Measurements from ENCODE around the gene HBB.

HBB gene

DNA sequence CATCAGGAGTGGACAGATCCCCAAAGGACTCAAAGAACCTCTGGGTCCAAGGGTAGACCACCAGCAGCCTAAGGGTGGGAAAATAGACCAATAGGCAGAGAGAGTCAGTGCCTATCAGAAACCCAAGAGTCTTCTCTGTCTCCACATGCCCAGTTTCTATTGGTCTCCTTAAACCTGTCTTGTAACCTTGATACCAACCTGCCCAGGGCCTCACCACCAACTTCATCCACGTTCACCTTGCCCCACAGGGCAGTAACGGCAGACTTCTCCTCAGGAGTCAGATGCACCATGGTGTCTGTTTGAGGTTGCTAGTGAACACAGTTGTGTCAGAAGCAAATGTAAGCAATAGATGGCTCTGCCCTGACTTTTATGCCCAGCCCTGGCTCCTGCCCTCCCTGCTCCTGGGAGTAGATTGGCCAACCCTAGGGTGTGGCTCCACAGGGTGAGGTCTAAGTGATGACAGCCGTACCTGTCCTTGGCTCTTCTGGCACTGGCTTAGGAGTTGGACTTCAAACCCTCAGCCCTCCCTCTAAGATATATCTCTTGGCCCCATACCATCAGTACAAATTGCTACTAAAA lies at the start of gene HBB:
HBB (minus strand) TSS at position 340 of the 579 bp plus-strand sequence; CDS start at position 290, 50 bp downstream.
- no peak for DNase-seq

GRCh38 chr11:5275369-5276110 lies 48.7 kb upstream of the HBB start:
- DNase-seq, result peak; percentile 96

GRCh38 chr11:5274395-5274794 lies 47.5 kb upstream of the HBB start:
- no peak for DNase-seq

- DNase-seq, result peak; percentile 57
Observed at GRCh38 chr11:5272395-5273017, 45.6 kb upstream of the HBB start.

- DNase-seq, result no peak
Observed at GRCh38 chr11:5269715-5270147, 42.9 kb upstream of the HBB start, which contains the start of gene HBE1. Gene HBE1, minus strand, starts transcription at chr11:5269945. Its CDS starts 55 bp downstream, at chr11:5269890.

- DNase-seq, result no peak
Observed at GRCh38 chr11:5267033-5267563, 40.2 kb upstream of the HBB start.

GRCh38 chr11:5266609-5267008 lies 39.7 kb upstream of the HBB start:
- DNase-seq, result no peak

GRCh38 chr11:5265832-5266231 lies 39.0 kb upstream of the HBB start:
- DNase-seq, result no peak

GRCh38 chr11:5258543-5259262 lies 31.8 kb upstream of the HBB start:
- DNase-seq, result no peak

GRCh38 chr11:5257296-5257695 lies 30.4 kb upstream of the HBB start:
- peak; percentile 49 for DNase-seq

GRCh38 chr11:5254646-5255413 lies 28.0 kb upstream of the HBB start, which contains the start of gene HBG2:
Gene HBG2, minus strand, starts transcription at chr11:5254781. Its CDS starts 53 bp downstream, at chr11:5254728.
- DNase-seq, result peak; percentile 71

GRCh38 chr11:5254023-5254422 lies 27.2 kb upstream of the HBB start:
- peak; percentile 44 for DNase-seq

GRCh38 chr11:5253440-5253839 lies 26.6 kb upstream of the HBB start:
- DNase-seq, result peak; percentile 29

GRCh38 chr11:5252919-5253265 lies 26.0 kb upstream of the HBB start:
- DNase-seq, result peak; percentile 62

DNA sequence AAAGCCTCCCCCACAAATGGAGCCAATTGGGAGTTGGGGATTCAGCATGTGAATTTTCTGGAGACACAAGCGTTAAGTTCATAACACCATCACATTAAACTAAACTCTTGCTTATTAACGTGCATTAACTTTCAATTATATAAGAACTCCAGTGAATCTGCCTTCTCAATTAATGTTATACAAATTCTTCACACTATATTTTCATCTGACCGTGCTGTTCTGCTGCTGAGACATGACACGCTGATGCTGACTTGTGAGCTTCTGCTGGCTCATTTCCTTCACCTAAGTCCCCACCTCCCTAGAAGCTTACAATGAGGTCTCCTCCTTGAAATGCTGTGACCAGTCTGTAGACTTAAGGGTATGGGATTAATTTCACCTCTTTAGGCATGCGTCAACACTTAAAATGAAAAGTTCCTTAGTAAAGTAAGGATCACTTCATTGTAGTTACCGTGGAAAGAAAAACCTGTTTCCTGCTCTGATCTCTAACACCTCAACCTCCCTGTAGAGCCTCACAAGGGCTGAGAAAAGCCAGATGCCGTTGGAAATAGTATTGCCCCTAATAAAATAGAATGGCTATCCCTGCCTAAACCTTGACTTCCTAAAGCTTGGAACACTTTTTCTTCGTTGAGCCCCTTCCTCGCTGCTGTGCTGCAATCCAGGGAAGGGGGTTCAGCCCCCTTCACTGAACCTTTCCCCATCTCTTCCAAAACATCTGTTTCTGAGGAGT lies 25.5 kb upstream of the HBB start:
- DNase-seq, result peak; percentile 71

DNA sequence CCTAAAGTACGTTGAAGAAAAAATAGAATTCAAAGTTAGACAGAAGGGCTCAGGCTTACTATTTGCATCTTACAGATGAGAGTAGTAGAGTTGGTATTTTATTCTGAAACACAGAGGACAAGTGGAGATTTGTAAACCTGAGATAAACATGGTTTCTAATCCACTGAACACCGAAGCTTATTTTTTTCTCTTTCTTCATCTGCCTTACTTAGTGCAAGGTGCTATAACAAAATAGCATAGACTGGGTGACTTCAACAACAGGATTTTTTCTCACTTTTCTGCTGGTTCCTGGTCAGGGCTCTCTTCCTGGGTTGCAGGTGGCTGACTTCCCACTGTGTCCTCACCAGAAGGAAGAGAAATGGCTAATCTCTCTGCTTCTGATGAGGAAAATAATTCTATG lies 24.9 kb upstream of the HBB start:
- peak; percentile 71 for DNase-seq

- DNase-seq, result peak; percentile 52
Observed at GRCh38 chr11:5250543-5251204, 23.8 kb upstream of the HBB start.

- peak; percentile 72 for DNase-seq
Observed at GRCh38 chr11:5249807-5250396, 23.0 kb upstream of the HBB start, which contains the start of gene HBG1. Gene HBG1, minus strand, starts transcription at chr11:5249857. Its CDS starts 53 bp downstream, at chr11:5249804.

DNA sequence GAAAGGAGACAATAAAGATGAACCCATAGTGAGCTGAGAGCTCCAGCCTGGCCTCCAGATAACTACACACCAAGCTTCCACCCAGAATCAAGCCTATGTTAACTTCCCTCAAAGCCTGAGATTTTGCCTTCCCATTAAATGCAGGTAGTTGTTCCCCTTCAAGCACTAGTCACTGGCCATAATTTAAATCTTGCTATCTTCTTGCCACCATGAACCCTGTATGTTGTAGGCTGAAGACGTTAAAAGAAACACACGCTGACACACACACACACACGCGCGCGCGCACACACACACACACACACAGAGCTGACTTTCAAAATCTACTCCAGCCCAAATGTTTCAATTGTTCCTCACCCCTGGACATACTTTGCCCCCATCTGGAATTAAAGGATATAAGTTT lies 21.6 kb upstream of the HBB start:
- DNase-seq, result peak; percentile 17

DNA sequence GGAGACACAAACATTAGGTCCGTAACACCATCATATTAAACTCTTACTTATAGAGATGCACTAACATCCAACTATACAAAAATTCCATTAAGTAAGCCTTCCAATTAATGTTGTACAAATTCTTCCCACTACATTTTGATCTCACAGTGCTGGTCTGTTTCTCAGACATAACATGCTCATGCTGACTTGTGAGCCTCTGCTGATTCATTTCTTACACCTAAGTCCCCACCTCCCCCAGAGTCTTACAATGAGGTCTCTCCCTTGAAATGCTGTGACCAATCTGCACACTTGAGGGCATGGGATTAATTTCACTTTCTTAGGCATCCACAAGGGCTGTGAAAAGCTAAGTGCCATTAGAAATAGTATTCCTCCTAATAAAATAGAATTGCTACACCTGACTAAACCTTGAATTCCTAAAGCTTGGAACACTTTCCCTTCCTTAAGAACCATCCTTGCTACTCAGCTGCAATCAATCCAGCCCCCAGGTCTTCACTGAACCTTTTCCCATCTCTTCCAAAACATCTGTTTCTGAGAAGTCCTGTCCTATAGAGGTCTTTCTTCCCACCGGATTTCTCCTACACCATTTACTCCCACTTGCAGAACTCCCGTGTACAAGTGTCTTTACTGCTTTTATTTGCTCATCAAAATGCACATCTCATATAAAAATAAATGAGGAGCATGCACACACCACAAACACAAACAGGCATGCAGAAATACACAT lies 20.8 kb upstream of the HBB start:
- DNase-seq, result peak; percentile 81

Measured in OCI-M1 (cell line).